Measurements from ENCODE around the gene NHLRC4.

DNA sequence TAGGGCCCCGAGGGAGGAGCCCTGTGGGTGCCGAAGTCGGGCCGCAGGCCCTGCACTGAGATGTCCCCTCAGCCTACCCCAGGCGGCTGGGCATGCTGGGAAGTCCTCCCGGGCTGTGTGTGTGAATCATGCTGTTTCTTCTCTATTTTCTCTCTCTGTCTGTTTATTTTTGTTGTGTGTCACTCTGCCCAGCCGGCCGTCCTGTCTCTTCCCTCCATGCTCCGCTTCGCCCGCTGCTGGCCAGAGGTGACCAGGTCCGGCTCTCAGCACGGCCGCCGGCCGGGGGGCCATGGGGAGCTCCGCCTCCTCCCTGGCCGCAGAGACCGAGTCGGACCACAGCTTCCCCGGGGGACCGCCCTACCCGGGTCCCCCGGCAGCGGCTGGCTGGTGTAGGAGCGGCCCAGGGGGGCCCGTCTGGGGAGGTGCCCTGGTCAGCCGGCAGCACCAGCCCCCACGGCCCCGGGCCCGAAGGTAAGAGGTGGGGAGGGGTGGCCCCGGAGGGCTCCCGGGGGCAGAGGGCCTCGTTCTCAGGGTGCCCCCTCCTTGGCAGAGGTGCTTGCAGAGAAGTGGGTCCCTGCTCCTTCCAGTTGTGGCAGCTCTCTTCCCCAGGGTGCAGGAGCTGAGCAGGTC is 26.8 kb upstream of the NHLRC4 start:
- TF ChIP-seq CTCF (IDR thresholded peaks at IDR 0.05) (no peak), POLR2AphosphoS5 (IDR thresholded peaks at IDR 0.05; ENCODE audit: low read depth, low read length) (no peak), TCF7L2 (IDR thresholded peaks at IDR 0.05; ENCODE audit: low read depth, low read length) (no peak), SIN3A (IDR thresholded peaks at IDR 0.05; ENCODE audit: borderline replicate concordance, insufficient read depth, low read depth, low read length) (no peak)
- TF ChIP-seq, protein P1, sequence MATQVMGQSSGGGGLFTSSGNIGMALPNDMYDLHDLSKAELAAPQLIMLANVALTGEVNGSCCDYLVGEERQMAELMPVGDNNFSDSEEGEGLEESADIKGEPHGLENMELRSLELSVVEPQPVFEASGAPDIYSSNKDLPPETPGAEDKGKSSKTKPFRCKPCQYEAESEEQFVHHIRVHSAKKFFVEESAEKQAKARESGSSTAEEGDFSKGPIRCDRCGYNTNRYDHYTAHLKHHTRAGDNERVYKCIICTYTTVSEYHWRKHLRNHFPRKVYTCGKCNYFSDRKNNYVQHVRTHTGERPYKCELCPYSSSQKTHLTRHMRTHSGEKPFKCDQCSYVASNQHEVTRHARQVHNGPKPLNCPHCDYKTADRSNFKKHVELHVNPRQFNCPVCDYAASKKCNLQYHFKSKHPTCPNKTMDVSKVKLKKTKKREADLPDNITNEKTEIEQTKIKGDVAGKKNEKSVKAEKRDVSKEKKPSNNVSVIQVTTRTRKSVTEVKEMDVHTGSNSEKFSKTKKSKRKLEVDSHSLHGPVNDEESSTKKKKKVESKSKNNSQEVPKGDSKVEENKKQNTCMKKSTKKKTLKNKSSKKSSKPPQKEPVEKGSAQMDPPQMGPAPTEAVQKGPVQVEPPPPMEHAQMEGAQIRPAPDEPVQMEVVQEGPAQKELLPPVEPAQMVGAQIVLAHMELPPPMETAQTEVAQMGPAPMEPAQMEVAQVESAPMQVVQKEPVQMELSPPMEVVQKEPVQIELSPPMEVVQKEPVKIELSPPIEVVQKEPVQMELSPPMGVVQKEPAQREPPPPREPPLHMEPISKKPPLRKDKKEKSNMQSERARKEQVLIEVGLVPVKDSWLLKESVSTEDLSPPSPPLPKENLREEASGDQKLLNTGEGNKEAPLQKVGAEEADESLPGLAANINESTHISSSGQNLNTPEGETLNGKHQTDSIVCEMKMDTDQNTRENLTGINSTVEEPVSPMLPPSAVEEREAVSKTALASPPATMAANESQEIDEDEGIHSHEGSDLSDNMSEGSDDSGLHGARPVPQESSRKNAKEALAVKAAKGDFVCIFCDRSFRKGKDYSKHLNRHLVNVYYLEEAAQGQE (IDR thresholded peaks at IDR 0.05; ENCODE audit: insufficient read depth in 1 of 2, low read depth in 2 of 2, low read length in 1 of 2): no peak
